Esophagus squamous epithelium (tissue), 4 donors: ENCODE data around the gene CCDC88C.

Experiments
- CTCF ChIP-seq, 6 experiments: fragments of 450-650 bp in 4 of 6; fragments of 200-600 bp in 2 of 6; sonication (generic) in 2 of 6; IDR thresholded peaks; one replicate each; pipeline ENCODE4 v1.5.1; 2016 to 2019; ENCODE audit warnings: antibody characterized with exemption in 6 of 6, mild to moderate bottlenecking in 4 of 6, moderate library complexity in 4 of 6
- POLR2A ChIP-seq, 4 donors: fragments of 450-650 bp; IDR thresholded peaks; one replicate each; pipeline ENCODE4 v1.6.1; 2017; ENCODE audit warnings: antibody characterized with exemption in 4 of 4, mild to moderate bottlenecking in 4 of 4, moderate library complexity in 3 of 4

DNA sequence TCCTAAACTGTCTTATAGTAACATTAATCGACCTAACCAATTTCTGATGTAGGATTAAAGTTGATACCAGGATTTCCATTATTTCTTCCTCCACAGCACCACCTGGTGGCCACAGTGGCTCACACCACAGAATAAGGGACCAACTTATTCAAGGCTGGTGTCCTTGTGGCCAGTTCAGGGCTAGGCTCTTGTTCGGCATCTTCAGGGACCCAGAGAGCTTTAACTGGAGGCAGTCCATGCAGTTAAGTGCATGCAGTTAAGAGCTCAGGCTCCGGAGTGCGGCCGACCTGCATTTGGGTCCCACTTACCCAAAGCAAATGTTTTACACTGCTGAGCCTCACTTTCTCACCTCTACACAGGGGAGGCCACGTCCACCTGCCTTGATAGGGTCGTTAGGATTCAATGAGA lies 131.1 kb downstream of the CCDC88C start:
- peak; percentile 89 to 95 (median 91) for TF ChIP-seq CTCF (IDR thresholded peaks at IDR 0.05)
- no peak for TF ChIP-seq POLR2A (IDR thresholded peaks at IDR 0.05)
